ENCODE data around the gene RAE1. TPM values are rescaled to one million over a fixed set of nuclear protein-coding genes. Genes with fewer than 3 reads are reported as not detected.

Gene RAE1
- total RNA-seq, 1 experiment from 2014 or later, result 183 TPM

DNA sequence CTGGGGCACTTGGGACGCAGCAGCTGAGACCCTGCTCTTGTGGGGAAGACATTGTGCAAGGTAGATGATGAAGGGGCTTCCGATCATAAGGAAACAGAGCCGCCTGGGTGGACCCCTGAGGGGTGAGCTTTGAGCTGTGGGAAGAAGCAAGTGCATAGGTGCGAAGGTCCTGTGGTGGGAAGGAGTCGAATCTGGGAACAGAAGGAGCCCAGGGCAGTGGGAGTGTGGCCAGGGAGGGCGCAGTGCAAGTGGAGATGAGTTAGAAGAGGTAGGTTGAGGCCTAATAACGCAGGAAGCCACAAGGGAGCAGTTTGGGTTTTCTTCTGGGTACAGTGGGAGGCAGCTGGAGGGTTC lies 50.5 kb downstream of the RAE1 start:
- DNase-seq, result no peak
- Histone ChIP-seq H4K20me1 (ENCODE audit: low read length) (no peaks in the 10 kb centered on the region), H3K9me2 (replicated peaks; ENCODE audit: low read length) (no peaks in the 10 kb centered on the region), H3K79me2 (ENCODE audit: low read length) (peaks cover 10% of the 10 kb centered on the region), H3K36me3 (ENCODE audit: low read depth, low read length) (peaks cover 50% of the 10 kb centered on the region; the same call in 1 of the 2 replicates), H3K4me2 (ENCODE audit: low read length) (no peak overlapping the region), H2AFZ (ENCODE audit: low read length) (no peak overlapping the region), H3K4me3 (ENCODE audit: low read length) (no peak overlapping the region), H3K9me3 (ENCODE audit: low read length) (no peaks in the 10 kb centered on the region), H3K9ac (ENCODE audit: low read length) (no peak overlapping the region), H3K4me1 (ENCODE audit: insufficient read depth, low read length) (no peaks in the 10 kb centered on the region), H3K27me3 (ENCODE audit: low read length) (no peaks in the 10 kb centered on the region), H3K27ac (ENCODE audit: low read length) (no peak overlapping the region), H3F3A (ENCODE audit: low read length, unreplicated experiment) (no peaks in the 10 kb centered on the region)
- intact Hi-C loops (cut with micrococcal nuclease), result no loop called here
- no peak for TF ChIP-seq EZH2phosphoT487 (IDR thresholded peaks at IDR 0.05; ENCODE audit: borderline replicate concordance, low read length)
- TF ChIP-seq, protein P1, sequence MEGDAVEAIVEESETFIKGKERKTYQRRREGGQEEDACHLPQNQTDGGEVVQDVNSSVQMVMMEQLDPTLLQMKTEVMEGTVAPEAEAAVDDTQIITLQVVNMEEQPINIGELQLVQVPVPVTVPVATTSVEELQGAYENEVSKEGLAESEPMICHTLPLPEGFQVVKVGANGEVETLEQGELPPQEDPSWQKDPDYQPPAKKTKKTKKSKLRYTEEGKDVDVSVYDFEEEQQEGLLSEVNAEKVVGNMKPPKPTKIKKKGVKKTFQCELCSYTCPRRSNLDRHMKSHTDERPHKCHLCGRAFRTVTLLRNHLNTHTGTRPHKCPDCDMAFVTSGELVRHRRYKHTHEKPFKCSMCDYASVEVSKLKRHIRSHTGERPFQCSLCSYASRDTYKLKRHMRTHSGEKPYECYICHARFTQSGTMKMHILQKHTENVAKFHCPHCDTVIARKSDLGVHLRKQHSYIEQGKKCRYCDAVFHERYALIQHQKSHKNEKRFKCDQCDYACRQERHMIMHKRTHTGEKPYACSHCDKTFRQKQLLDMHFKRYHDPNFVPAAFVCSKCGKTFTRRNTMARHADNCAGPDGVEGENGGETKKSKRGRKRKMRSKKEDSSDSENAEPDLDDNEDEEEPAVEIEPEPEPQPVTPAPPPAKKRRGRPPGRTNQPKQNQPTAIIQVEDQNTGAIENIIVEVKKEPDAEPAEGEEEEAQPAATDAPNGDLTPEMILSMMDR (conservative IDR thresholded peaks at IDR 0.05; ENCODE audit: low read depth, low read length), result no peak
- POLR2A ChIA-PET (ENCODE audit: unreplicated experiment), result no interaction called here
- no TSS peak for BruUV-seq (replicated peaks)
- ATAC-seq, result no peak
- CTCF ChIA-PET, result no interaction called here

DNA sequence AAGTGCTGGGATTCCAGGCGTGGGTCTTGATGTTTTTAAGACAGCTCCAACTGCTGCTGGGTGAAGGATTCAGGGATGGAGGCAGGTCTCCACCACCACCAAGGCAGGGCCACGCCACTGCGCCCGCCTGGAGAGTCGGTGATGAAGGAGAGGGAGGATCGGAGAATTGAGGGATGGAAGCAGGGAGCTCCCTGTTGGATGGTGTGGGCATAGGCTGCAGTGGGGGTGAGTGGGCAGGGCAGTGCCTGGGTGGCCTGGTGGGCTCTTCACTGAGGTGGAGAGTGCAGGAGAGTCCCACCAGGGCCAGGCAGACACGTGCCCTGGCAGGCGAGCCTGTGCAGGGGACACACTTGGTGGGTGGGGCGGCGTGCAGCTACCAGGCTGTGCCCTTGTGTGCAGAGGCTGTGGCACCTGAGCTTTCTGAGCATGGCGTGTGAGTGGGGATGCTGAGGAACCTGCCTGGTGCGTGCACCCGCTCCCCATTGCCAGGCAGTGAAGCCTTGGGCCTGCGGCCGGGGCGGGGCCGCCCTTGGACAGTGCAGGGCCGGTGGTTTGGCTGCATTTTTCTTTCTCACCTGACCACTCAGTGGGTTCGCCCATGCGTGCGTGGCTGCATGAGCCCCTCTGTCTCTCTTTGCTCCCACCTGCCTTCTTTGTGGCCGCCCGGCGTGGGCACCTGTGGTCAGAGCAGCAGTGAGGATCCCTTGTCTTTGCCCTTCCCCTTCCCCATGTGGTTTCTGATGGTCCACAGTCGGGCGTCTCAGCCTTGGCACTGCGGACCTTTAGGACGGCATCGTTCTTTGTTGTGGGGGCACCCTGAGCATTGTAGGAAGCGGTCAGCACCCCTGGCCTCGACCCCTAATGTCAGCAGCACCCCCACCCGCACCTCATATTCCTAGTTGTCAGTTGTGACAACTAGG lies 51.4 kb downstream of the RAE1 start:
- ChIA-PET CTCF (no interaction called here), POLR2A (ENCODE audit: unreplicated experiment) (no interaction called here)
- Histone ChIP-seq H3K4me2 (ENCODE audit: low read length) (no peak overlapping the region), H3K9ac (ENCODE audit: low read length) (no peak overlapping the region), H3K9me2 (replicated peaks; ENCODE audit: low read length) (no peaks in the 10 kb centered on the region), H3K4me3 (ENCODE audit: low read length) (no peak overlapping the region), H3F3A (ENCODE audit: low read length, unreplicated experiment) (no peaks in the 10 kb centered on the region), H3K79me2 (ENCODE audit: low read length) (peaks cover 10% of the 10 kb centered on the region), H3K27me3 (ENCODE audit: low read length) (no peaks in the 10 kb centered on the region), H3K36me3 (ENCODE audit: low read depth, low read length) (peaks cover 46% of the 10 kb centered on the region; the same call in 1 of the 2 replicates), H4K20me1 (ENCODE audit: low read length) (no peaks in the 10 kb centered on the region), H3K4me1 (ENCODE audit: insufficient read depth, low read length) (no peaks in the 10 kb centered on the region), H3K27ac (ENCODE audit: low read length) (no peak overlapping the region), H2AFZ (ENCODE audit: low read length) (no peak overlapping the region), H3K9me3 (ENCODE audit: low read length) (no peaks in the 10 kb centered on the region)
- DNase-seq (no peak), ATAC-seq (no peak)
- intact Hi-C loops (cut with micrococcal nuclease), result no loop called here
- TF ChIP-seq EZH2phosphoT487 (IDR thresholded peaks at IDR 0.05; ENCODE audit: borderline replicate concordance, low read length) (no peak), EZH2 (IDR thresholded peaks at IDR 0.05; ENCODE audit: low read length, unreplicated experiment) (no peak)
- TF ChIP-seq, protein P1 (conservative IDR thresholded peaks at IDR 0.05; ENCODE audit: low read depth, low read length), result no peak
- BruUV-seq (replicated peaks), result no TSS peak

DNA sequence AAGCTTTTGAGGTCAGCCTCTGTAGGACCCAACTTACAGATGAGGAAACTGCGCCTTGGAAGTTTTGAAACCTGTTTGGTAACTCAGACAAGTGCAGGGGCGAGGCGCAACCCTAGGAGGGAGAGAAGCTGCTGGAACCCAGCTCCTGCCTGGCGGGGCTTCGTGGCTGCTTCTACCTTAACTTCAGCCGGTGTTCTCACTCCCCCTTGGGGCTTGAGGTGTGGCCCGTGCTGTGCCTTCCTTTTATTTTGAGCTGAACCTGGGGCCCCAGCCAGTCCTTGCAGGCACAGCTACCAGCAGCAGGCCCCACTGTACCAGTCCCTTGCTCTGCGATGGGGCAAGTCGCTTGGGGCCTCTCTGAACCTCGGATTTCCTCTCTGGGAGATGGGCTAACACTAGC lies 52.2 kb downstream of the RAE1 start:
- peaks cover 47% of the 10 kb centered on the region; the same call in 1 of the 2 replicates for H3K36me3 ChIP-seq (ENCODE audit: low read depth, low read length)
- H3K4me3 ChIP-seq (ENCODE audit: low read length), result no peak overlapping the region
- H3K9me3 ChIP-seq (ENCODE audit: low read length), result no peaks in the 10 kb centered on the region
- H4K20me1 ChIP-seq (ENCODE audit: low read length), result no peaks in the 10 kb centered on the region
- no peak for DNase-seq
- CTCF ChIA-PET, result no interaction called here
- no peak for ATAC-seq
- H2AFZ ChIP-seq (ENCODE audit: low read length), result no peak overlapping the region
- no peaks in the 10 kb centered on the region for H3K9me2 ChIP-seq (replicated peaks; ENCODE audit: low read length)
- no peaks in the 10 kb centered on the region for H3K27me3 ChIP-seq (ENCODE audit: low read length)
- BruUV-seq (replicated peaks), result no TSS peak
- no peak overlapping the region for H3K9ac ChIP-seq (ENCODE audit: low read length)
- no peak overlapping the region for H3K4me2 ChIP-seq (ENCODE audit: low read length)
- H3K79me2 ChIP-seq (ENCODE audit: low read length), result peaks cover 10% of the 10 kb centered on the region; the same call in 1 of the 2 replicates
- no peaks in the 10 kb centered on the region for H3F3A ChIP-seq (ENCODE audit: low read length, unreplicated experiment)
- POLR2A ChIA-PET (ENCODE audit: unreplicated experiment), result no interaction called here
- H3K27ac ChIP-seq (ENCODE audit: low read length), result no peak overlapping the region
- intact Hi-C loops (cut with micrococcal nuclease), result no loop called here
- no peaks in the 10 kb centered on the region for H3K4me1 ChIP-seq (ENCODE audit: insufficient read depth, low read length)
- TF ChIP-seq EZH2phosphoT487 (IDR thresholded peaks at IDR 0.05; ENCODE audit: borderline replicate concordance, low read length) (no peak), EZH2 (IDR thresholded peaks at IDR 0.05; ENCODE audit: low read length, unreplicated experiment) (no peak)
- TF ChIP-seq, protein P1 (conservative IDR thresholded peaks at IDR 0.05; ENCODE audit: low read depth, low read length), result no peak

Data from PC-3 (cell line).